Astrocyte of the hippocampus (primary cell): Measurements from ENCODE around the gene C11orf65.

Experiments
- DNase-seq: peaks from one replicate; pipeline ENCODE4 v3.0.0; 2011; ENCODE audit warnings: low read depth, low spot score

C11orf65 gene

DNA sequence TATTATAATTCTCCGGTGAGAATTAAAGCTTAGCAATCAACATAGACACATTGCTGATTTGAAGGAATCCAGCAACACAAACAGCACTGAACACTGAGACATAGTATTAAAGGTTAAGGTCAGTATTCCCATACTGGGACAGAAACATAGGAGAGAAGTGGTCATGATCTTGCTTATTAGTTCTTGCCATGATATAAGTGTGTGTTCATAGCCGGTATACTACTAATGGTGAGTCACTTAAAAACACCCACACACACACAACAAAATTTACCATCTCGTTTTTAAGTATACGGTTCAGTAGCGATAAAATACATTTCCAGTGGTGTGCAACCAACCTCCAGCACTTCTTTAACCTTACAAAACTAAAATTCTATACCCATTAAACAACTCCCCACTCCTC lies 96.3 kb downstream of the C11orf65 start:
- no peak for DNase-seq

DNA sequence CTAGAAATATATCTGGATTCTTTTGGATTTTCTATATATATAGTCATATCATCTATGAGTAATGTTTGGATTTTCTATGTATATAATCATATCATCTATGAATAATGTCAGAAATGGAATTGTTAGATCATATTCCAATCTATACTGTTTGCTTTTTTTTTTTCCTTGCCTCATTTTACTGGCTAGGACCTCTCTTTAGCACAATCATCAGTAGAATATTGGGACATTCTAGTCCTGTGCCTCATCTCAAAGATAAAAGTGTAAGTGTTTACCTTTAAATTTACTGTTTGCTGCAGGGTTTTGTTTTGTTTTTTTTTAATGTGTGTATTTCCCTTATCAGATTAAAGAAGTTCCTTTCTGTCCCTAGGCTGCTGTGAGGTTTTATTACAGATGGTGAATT lies 97.0 kb downstream of the C11orf65 start:
- no peak for DNase-seq

DNA sequence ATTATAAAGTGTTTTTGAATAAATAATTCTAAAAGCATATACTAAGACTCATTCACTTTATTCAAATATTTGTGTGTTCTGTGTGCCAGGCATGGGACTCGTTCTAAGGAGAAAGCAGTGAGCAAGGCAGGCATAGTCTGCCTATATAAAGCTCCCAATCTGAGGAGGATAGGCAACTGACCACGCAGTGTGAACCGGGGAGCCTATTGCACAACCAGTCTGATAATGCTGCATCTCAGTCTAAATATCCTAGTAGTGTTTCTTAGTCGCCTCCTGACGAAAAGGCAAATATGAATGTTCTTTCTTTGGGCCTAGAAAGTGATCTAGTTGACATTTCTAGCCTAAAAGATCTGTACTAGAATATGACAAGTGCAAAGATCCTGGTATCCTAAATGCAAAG lies 98.3 kb downstream of the C11orf65 start:
- DNase-seq = no peak

DNA sequence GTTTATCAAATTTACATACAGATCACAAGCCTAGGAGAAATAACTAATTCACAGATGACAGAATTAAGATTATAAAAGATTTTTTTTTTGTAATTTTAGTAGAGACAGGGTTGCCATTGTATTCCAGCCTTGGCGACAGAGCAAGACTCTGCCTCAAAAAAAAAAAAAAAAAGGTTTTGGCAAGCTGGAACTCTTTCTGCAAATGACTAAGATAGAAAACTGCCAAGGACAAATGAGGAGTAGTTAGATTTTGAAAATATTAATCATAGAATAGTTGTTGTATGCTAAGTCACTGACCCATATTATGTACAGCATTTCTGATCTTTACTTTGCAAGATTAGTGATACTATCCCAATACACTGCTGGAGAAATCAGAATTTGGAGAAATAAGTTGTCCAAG lies 99.2 kb downstream of the C11orf65 start:
- no peak for DNase-seq

DNA sequence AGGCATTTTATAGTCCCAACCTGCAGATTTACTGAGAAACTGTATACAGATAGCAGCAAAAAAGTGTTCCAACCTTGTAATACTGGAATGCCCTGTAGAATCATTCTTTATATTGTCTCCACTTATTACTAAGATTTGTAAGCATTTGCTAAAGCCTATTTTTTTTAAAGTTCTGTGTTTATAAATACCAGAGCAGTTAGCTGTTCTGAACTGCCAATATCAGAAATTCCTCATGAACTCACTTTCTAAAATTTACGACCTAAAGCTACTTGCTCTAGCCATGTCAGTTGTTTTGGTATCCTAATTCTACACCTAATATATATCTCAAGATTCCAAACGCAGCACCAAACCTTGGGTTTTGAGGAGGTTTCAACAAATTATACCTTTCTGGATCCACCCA lies 103.2 kb downstream of the C11orf65 start:
- DNase-seq = no peak

DNA sequence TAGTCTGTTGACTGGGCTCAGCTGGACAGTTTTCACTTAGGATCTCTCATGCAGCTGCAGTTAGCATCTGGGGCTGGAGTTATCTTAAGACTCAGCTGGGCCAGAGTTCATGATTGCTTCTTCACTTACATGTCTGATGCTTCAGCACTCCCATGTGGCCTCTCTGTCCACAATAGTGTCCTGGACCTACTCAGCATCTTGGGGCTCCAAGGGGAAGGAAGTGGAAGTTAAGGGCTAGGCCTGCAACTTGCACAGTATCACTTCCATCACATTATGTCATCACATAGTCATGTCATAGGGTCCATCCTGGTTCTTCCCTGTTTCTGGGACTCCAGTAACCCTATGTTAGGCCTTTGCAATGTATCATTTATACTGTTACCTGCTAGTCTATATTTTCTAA lies 115.9 kb downstream of the C11orf65 start:
- DNase-seq = no peak

DNA sequence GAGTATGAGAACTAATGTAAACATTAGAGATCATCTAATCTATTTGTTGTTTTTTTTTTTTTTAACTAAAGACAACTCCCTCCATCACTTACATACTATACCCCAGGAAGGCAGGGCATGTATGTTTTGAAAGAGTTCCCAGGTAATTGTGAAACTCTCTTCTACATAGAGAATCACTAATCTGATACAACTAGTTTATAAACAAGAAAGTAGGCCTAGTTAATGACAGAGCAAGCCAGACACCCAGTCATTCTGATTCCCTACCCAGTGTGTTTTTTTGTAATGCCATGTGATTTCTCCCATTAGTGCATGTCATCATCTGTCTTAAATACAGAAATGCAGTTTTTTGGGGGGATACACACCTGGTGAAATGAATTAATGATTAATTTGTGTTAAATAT lies 120.9 kb downstream of the C11orf65 start:
- no peak for DNase-seq

DNA sequence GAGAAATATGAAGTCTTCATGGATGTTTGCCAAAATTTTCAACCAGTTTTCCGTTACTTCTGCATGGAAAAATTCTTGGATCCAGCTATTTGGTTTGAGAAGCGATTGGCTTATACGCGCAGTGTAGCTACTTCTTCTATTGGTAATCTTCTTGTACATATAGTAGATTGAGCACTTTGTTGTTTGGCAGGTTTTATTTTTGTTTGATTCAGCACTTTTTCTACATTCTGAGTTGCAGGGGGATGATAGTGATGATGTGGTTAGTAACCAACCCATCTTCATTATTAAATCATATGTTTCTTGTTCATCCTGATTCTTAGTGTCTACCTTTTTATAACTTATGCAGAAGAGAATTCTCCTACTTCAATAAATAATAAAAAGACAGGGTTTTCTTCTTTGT lies 121.6 kb downstream of the C11orf65 start:
- no peak for DNase-seq

DNA sequence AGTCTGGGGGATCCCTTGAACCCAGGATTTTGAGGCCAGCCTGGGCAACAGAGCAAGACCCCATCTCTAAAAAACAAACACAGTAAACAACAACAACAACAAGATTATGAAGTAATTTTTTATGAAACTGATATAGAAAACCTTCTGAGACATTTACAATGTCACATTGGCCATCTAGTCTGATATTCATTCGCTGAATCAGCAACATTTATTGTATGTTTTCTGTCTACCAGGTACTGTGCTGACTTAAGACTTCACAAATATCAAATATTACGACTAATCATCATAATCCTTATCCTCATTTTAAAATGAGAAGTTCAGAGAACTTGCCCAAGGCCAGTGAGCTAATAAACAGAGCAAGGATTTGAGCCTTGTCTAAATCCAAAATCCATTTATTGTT lies 123.6 kb downstream of the C11orf65 start:
- no peak for DNase-seq

DNA sequence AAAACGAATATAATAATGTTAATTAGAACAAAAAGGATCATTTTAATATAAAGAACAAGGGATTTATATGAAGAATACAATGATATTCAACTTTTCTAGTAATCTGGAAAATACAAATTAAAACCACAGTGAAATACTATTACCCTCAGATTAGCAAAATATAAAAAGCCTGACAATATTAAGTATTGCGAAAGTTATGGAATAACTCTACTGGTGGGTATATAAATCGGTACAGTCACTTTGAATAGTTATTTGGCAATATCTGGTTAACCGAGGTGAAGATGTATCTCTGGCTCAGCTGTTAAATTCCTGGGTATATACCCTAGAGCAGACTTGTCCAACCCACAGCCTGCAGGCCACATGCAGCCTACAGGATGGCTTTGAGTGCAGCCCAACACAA lies 125.7 kb downstream of the C11orf65 start:
- DNase-seq = no peak

DNA sequence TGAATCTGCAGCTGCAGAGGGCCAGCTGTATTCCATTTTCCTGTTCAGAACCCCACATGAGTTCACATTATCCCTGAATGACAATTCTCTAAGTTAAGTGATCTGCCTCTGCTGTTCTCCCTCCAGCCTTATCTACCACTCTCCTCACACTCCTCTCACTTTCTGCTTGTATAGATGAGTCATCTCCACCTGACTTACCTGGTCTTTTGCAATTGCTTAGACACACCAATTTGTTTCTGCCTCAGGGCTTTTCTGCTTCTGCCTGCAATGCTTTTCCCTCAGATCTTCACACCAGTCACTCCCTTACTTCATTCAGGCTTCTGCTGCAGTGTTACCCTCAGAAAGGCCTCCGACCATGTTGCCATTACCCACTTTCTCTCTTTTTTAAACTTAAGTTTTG lies 126.4 kb downstream of the C11orf65 start:
- DNase-seq = no peak

DNA sequence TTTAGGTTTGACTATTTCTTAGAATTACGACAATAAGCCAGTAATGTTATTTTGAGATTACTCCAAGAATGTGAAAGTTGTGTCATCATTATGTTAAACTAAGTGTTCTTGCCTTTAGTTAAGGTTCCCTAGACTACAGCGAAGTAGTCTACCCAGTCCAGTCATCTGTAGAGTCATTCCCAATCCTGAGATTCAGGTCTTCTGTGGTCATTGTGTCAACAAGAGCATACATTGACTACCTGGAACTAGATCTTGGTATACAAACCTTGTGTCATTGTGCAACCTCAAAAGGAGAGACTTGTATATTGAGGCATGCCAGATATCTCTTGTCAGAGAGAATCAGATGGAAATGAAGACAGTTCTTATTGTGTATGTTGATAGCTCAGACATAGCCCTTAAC lies 128.6 kb downstream of the C11orf65 start:
- DNase-seq = no peak

DNA sequence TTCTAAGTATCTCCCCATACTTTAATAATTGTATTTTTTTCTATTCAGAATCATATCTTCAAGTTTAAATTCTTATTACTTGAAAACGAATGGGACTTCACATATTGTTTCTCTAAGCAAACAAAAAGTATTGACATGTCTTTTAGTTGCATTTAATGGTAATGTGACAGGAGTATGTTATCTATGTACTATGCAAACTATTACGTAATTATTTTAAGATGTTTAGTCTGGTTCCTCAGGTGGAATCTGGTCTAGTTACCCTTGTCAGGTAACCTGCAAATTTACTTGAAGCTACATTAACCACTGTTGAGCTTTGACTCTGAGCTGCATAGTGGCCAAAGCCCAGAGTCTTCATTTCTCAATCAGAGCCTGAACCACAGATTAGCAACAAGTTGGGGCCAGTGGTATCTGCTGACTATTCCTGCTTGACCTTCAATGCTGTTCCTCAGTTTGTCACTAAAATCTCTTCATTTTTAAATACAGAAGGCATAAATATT lies 133.9 kb downstream of the C11orf65 start:
- DNase-seq = no peak
